AG04449 (cell line): ENCODE measurements around the gene SLC6A3.

ENCODE experiments used
- CTCF ChIA-PET: fragments of 350-600 bp; formaldehyde crosslinking; extraction: SDS; loops from one replicate; lab custom pipeline; 2021; ENCODE audit warnings: antibody characterized with exemption; lab: Yijun Ruan, JAX
- POLR2A ChIA-PET: fragments of 400-600, 350-600 bp; formaldehyde crosslinking; extraction: SDS; loops from one replicate; lab custom pipeline; 2020; ENCODE audit warnings: antibody characterized with exemption, inconsistent platforms; lab: Yijun Ruan, JAX
- DNase-seq: peaks from one replicate; pipeline ENCODE4 v3.0.0-alpha.2; 2010; ENCODE audit warnings: low read depth, low spot score
- H3K4me3 ChIP-seq: 2 replicates; pipeline ENCODE4 v1.5.1; 2011; ENCODE audit warnings: low read depth, mild to moderate bottlenecking, control low read depth, low read length
- CTCF ChIP-seq: IDR thresholded peaks from one replicate; pipeline ENCODE4 v1.5.1; 2011; ENCODE audit warnings: mild to moderate bottlenecking, moderate library complexity, low read length, control low read depth, inconsistent platforms; ENCODE audit not compliant: insufficient read depth; ENCODE audit errors: missing control alignments

Gene SLC6A3

GRCh38 chr5:1413611-1414241 lies 31.5 kb downstream of the SLC6A3 start:
- no peak overlapping the region for H3K4me3 ChIP-seq
- CTCF ChIA-PET = no interaction called here
- POLR2A ChIA-PET = no interaction called here
- no peak for DNase-seq
- no peak for TF ChIP-seq CTCF

GRCh38 chr5:1413211-1413610 lies 32.0 kb downstream of the SLC6A3 start:
- ChIA-PET CTCF (no interaction called here), POLR2A (no interaction called here)
- no peak for TF ChIP-seq CTCF
- DNase-seq = no peak
- H3K4me3 ChIP-seq = no peak overlapping the region

GRCh38 chr5:1412621-1413020 lies 32.6 kb downstream of the SLC6A3 start:
- POLR2A ChIA-PET = no interaction called here
- CTCF ChIA-PET = no interaction called here
- no peak overlapping the region for H3K4me3 ChIP-seq
- no peak for TF ChIP-seq CTCF
- DNase-seq = no peak

GRCh38 chr5:1412163-1412562 lies 33.1 kb downstream of the SLC6A3 start:
- ChIA-PET CTCF (no interaction called here), POLR2A (no interaction called here)
- no peak overlapping the region for H3K4me3 ChIP-seq
- no peak for DNase-seq
- TF ChIP-seq CTCF = no peak

- ChIA-PET POLR2A (no interaction called here), CTCF (no interaction called here)
- no peak for TF ChIP-seq CTCF
- H3K4me3 ChIP-seq = no peak overlapping the region
- DNase-seq = no peak
These were observed 34.1 kb downstream of the SLC6A3 start for GRCh38 chr5:1411099-1411498.

- ChIA-PET POLR2A (no interaction called here), CTCF (no interaction called here)
- no peak for TF ChIP-seq CTCF
- H3K4me3 ChIP-seq = no peak overlapping the region
- no peak for DNase-seq
These were observed 34.9 kb downstream of the SLC6A3 start for GRCh38 chr5:1410156-1411014.
